ENCODE data around the gene MVB12A.
A peak's percentile ranks its signal among the peaks of the same experiment; 100 is the strongest.

MVB12A gene

GRCh38 chr19:17404621-17405249 is 15.1 kb upstream of the MVB12A start:
- TF ChIP-seq REST (IDR thresholded peaks at IDR 0.05; ENCODE audit: insufficient read depth in 1 of 2, low read depth in 2 of 2, low read length in 2 of 2), result no peak
- no peak for TF ChIP-seq POLR2AphosphoS5 (IDR thresholded peaks at IDR 0.05; ENCODE audit: low read depth, low read length)
- no peak for TF ChIP-seq TAF1 (IDR thresholded peaks at IDR 0.05; ENCODE audit: borderline replicate concordance, insufficient read depth, low read length)
- no peak for TF ChIP-seq FOXP2 (optimal IDR thresholded peaks at IDR 0.05; ENCODE audit: borderline replicate concordance, extremely low read depth, extremely low read length, insufficient read depth)
- TF ChIP-seq SIN3A (IDR thresholded peaks at IDR 0.05; ENCODE audit: borderline replicate concordance, insufficient read depth, low read length), result no peak

GRCh38 chr19:17405250-17406045 is 14.4 kb upstream of the MVB12A start, which contains the start of gene BST2:
BST2 (minus strand) TSS chr19:17405630; CDS start chr19:17405575, 55 bp downstream.
- no peak for TF ChIP-seq TAF1 (IDR thresholded peaks at IDR 0.05; ENCODE audit: borderline replicate concordance, insufficient read depth, low read length)
- TF ChIP-seq REST (IDR thresholded peaks at IDR 0.05; ENCODE audit: insufficient read depth in 1 of 2, low read depth in 2 of 2, low read length in 2 of 2), result no peak
- TF ChIP-seq SIN3A (IDR thresholded peaks at IDR 0.05; ENCODE audit: borderline replicate concordance, insufficient read depth, low read length), result no peak
- no peak; the same call in 1 of the 2 replicates for TF ChIP-seq POLR2AphosphoS5 (IDR thresholded peaks at IDR 0.05; ENCODE audit: low read depth, low read length)
- no peak for TF ChIP-seq FOXP2 (optimal IDR thresholded peaks at IDR 0.05; ENCODE audit: borderline replicate concordance, extremely low read depth, extremely low read length, insufficient read depth)

GRCh38 chr19:17406046-17406886 is 13.6 kb upstream of the MVB12A start:
- no peak for TF ChIP-seq TAF1 (IDR thresholded peaks at IDR 0.05; ENCODE audit: borderline replicate concordance, insufficient read depth, low read length)
- 0 out of 4 replicates have a peak, but pooled peaks of 1 of the 2 experiments have one; percentile 26 for TF ChIP-seq REST (IDR thresholded peaks at IDR 0.05; ENCODE audit: insufficient read depth in 1 of 2, low read depth in 2 of 2, low read length in 2 of 2)

- TF ChIP-seq FOXP2 (optimal IDR thresholded peaks at IDR 0.05; ENCODE audit: borderline replicate concordance, extremely low read depth, extremely low read length, insufficient read depth), result no peak
- no peak for TF ChIP-seq REST (IDR thresholded peaks at IDR 0.05; ENCODE audit: insufficient read depth in 1 of 2, low read depth in 2 of 2, low read length in 2 of 2)
- TF ChIP-seq TAF1 (IDR thresholded peaks at IDR 0.05; ENCODE audit: borderline replicate concordance, insufficient read depth, low read length), result no peak
- TF ChIP-seq POLR2AphosphoS5 (IDR thresholded peaks at IDR 0.05; ENCODE audit: low read depth, low read length), result no peak
- no peak for TF ChIP-seq SIN3A (IDR thresholded peaks at IDR 0.05; ENCODE audit: borderline replicate concordance, insufficient read depth, low read length)
Observed at GRCh38 chr19:17406887-17407196, 13.0 kb upstream of the MVB12A start.

Data from PFSK-1 (cell line).